GM12874 (cell line): ENCODE results near the gene NR1D2.

Experiments
- TF ChIP-seq, protein P1 (sequence below): IDR thresholded peaks from 2 replicates; pipeline ENCODE4 v1.5.1; 2011; ENCODE audit warnings: low read depth, mild to moderate bottlenecking, control low read depth, low read length, moderate library complexity; ENCODE audit not compliant: insufficient read depth

NR1D2 gene

DNA sequence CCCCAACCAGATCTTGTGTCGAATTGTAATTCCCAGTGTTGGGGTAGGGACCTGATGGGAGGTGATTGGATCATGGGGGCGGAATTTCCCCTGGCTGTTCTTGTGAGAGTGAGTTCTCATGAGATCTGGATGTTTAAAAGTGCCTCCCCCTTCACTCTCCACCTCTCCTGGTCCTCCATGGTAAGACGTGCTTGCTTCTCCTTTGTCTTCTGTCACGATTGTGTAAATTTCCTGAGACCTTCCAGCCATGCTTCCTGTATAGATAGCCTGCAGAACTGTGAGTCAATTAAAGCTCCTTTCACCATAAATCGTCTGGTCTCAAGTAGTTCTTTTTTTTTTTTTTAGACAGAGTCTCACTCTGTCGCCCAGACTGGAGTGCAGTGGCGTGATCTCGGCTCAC lies 42.3 kb downstream of the NR1D2 start:
- TF ChIP-seq, protein P1, sequence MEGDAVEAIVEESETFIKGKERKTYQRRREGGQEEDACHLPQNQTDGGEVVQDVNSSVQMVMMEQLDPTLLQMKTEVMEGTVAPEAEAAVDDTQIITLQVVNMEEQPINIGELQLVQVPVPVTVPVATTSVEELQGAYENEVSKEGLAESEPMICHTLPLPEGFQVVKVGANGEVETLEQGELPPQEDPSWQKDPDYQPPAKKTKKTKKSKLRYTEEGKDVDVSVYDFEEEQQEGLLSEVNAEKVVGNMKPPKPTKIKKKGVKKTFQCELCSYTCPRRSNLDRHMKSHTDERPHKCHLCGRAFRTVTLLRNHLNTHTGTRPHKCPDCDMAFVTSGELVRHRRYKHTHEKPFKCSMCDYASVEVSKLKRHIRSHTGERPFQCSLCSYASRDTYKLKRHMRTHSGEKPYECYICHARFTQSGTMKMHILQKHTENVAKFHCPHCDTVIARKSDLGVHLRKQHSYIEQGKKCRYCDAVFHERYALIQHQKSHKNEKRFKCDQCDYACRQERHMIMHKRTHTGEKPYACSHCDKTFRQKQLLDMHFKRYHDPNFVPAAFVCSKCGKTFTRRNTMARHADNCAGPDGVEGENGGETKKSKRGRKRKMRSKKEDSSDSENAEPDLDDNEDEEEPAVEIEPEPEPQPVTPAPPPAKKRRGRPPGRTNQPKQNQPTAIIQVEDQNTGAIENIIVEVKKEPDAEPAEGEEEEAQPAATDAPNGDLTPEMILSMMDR, result no peak

- TF ChIP-seq, protein P1, result no peak
Measured at GRCh38 chr3:23991306-23991682, 46.2 kb downstream of the NR1D2 start.

DNA sequence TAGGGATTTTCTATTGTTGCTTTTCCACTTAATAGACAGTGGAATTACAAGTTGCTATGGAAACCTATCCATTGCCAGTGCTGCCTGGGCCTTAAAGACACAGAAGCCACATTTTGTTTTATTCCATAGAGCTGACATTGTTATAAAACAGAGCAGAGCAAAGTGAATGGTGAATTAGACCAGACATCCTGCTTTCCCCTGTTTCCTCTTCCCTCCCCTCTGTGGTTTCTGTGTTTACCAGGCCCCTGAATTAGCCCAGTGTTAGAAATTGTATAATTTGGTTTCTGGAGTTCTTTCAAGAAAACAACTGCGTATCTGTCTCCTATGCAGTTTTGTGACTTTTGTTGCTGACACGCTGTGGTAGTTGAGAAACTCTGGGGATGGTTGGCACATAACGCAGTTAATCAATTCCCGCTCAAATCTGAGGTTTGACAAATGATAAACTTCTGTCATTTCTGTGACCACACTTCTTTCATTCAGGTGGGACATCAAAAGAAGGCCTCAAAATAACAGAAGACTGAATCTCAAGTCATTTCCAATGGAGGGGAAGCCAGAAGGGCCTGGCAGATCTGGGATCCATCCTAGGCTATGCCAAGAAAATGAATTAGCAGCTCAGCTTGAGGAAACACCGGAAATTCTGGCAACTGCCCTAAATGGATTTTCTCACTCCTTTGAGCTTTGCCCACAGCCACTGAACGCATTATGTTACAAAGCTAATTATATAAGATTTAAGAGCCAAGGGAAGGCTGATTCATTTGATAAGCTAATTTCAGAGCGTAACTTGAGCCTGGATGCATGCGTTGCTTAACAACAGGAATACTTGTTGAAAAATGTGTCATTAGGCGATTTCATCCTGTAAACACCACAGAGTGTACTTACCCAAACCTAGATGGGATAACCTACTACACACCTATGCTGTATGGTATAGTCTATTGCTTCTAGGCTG lies 46.9 kb downstream of the NR1D2 start:
- TF ChIP-seq, protein P1, result no peak

- TF ChIP-seq, protein P1, result no peak
Measured at GRCh38 chr3:23993556-23994243, 48.6 kb downstream of the NR1D2 start.

- TF ChIP-seq, protein P1, result no peak
Measured at GRCh38 chr3:23994244-23994569, 49.1 kb downstream of the NR1D2 start.

- TF ChIP-seq, protein P1, result no peak
Measured at GRCh38 chr3:23995219-23995618, 50.1 kb downstream of the NR1D2 start.

DNA sequence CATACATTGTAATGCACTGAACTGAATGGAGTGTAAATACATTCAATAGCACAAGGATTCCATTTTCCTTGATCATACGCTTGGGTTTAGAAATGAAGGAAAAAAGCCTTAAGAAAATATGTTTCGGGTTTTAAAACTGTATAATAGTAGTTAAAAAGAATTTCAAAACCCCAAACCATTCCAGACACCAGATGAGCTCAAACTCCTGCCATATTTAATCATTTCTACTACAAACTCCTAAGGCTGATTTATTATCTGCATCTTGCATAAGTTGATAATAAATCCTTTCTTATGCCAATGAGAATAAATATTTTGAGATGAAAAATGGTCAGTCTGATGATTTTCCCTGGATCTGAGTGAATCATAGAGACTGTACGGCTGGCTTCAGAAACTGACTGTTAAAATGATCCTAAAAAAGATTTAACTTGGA lies 51.0 kb downstream of the NR1D2 start:
- TF ChIP-seq, protein P1, result no peak
